BE2C (cell line): ENCODE results near the gene PARD3B.

Experiments used
- DNase-seq: peaks from one replicate; pipeline ENCODE4 v3.0.0-alpha.2; 2020
- H3K27me3 ChIP-seq: fragments of 250-450 bp; sonication (Bioruptor Pico); 2 replicates; pipeline ENCODE4 v1.5.1; 2020; ENCODE audit warnings: mild to moderate bottlenecking
- H3K36me3 ChIP-seq: fragments of 250-450 bp; sonication (Bioruptor Pico); 2 replicates; pipeline ENCODE4 v1.5.1; 2020; ENCODE audit warnings: mild to moderate bottlenecking
- H3K4me1 ChIP-seq: fragments of 250-450 bp; sonication (Bioruptor Pico); 2 replicates; pipeline ENCODE4 v1.5.1; 2020
- H3K4me3 ChIP-seq: 2 replicates; pipeline ENCODE4 v1.5.1; 2011; ENCODE audit warnings: low read depth, low read length
- H3K9me3 ChIP-seq: fragments of 250-450 bp; sonication (Bioruptor Pico); 2 replicates; pipeline ENCODE4 v1.5.1; 2020
- TF ChIP-seq, protein P1 (sequence below): IDR thresholded peaks from 2 replicates; pipeline ENCODE4 v1.5.1; 2012; ENCODE audit warnings: mild to moderate bottlenecking, low read depth, low read length

The PARD3B gene

DNA sequence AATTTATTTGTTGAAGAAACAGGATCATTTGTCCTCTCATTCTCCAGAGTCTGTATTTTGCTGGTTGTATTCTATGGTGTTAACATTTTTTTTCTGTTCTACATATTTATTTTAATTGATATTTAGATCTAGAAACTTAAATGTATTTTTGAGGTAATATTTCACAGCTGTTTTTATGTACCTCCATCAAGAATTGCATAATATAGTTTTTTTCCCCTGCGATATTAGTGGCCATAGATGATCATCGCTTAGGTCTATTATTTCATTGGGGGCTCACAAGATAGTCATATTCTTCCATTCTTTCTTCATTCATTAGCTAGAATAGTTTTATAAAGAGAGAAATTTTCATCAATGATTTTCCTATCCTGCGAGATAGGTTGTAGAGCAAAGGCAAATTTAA lies 89.3 kb downstream of the PARD3B start:
- H3K9me3 ChIP-seq = no peaks in the 10 kb centered on the region
- TF ChIP-seq, protein P1, sequence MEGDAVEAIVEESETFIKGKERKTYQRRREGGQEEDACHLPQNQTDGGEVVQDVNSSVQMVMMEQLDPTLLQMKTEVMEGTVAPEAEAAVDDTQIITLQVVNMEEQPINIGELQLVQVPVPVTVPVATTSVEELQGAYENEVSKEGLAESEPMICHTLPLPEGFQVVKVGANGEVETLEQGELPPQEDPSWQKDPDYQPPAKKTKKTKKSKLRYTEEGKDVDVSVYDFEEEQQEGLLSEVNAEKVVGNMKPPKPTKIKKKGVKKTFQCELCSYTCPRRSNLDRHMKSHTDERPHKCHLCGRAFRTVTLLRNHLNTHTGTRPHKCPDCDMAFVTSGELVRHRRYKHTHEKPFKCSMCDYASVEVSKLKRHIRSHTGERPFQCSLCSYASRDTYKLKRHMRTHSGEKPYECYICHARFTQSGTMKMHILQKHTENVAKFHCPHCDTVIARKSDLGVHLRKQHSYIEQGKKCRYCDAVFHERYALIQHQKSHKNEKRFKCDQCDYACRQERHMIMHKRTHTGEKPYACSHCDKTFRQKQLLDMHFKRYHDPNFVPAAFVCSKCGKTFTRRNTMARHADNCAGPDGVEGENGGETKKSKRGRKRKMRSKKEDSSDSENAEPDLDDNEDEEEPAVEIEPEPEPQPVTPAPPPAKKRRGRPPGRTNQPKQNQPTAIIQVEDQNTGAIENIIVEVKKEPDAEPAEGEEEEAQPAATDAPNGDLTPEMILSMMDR = no peak
- no peak for DNase-seq
- H3K4me3 ChIP-seq = no peak overlapping the region
- no peaks in the 10 kb centered on the region for H3K4me1 ChIP-seq
- H3K36me3 ChIP-seq = no peaks in the 10 kb centered on the region
- H3K27me3 ChIP-seq = no peaks in the 10 kb centered on the region

DNA sequence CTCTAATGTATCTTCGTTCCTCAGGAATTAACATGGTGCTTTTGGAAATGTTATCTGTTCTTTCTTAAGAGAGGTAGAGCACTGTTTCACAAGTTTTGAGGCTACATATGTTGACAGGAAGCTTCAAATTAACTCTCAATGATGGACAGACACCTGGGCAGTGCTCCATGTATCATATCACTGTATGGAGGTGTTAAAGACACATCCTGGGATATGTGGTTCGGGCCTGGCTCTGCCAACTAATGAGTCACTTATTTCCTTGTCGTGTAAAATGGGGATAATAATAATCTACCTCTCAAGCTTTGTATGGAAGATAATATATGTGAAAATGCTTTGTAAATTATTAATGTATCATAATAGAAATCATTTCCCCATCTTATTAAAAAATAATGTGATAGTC lies 90.2 kb downstream of the PARD3B start:
- H3K27me3 ChIP-seq = no peaks in the 10 kb centered on the region
- no peaks in the 10 kb centered on the region for H3K4me1 ChIP-seq
- TF ChIP-seq, protein P1 = no peak
- no peaks in the 10 kb centered on the region for H3K9me3 ChIP-seq
- no peak for DNase-seq
- no peak overlapping the region for H3K4me3 ChIP-seq
- no peaks in the 10 kb centered on the region for H3K36me3 ChIP-seq

DNA sequence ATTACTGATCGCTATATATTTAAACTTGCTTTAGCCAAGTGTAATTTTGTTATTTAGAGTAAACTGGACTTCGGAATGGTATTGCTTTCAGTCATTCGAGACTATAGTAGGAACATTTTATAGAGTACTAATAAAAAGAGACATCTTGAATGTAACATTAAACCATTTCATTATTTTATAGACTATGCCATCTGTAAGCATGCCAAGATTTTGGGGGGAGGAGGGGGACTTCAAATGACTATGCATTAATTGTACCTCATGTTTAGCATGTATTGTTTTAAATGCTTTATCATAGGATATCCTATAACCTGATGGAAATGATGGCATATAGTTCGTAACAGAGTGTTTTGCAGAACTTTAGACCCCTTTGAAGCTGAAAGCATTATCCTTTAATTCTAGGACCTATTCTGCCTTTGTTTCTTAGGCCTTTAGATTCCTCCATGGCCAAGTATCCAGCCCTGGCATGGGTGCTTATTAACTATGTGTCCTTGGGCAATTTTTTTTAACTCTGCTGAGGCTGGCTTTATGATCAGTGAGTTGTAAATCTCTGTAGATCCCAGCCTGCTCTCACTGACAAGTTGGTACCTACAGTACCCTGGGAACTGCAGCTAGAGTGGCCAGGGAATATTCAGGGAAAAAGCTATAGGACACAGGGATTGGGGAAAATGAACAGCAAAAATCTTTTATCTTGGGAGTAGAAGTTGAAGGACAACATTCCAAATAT lies 93.4 kb downstream of the PARD3B start:
- no peak for DNase-seq
- TF ChIP-seq, protein P1 = no peak
- Histone ChIP-seq H3K9me3 (no peaks in the 10 kb centered on the region), H3K27me3 (no peaks in the 10 kb centered on the region), H3K4me3 (no peak overlapping the region), H3K4me1 (no peaks in the 10 kb centered on the region), H3K36me3 (no peaks in the 10 kb centered on the region)

DNA sequence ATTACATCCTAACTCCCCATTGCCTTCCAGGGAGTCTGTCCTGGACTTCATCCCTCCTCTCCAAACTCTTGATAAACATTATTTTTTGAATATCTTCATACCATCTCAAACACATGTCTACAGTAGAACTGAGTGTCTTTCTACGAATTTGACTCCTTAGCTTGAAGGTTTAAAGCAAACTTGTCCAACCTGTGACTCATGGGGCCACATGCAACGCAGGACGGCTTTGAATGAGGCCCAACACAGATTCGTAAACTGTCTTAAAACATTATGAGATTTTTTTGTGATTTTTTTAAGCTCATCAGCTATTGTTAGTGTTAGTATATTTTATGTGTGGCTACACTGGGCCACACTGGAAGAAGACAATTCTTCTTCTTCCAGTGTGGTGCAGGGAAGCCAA lies 98.1 kb downstream of the PARD3B start:
- Histone ChIP-seq H3K4me3 (no peak overlapping the region), H3K27me3 (no peaks in the 10 kb centered on the region), H3K4me1 (no peaks in the 10 kb centered on the region), H3K36me3 (no peaks in the 10 kb centered on the region), H3K9me3 (no peaks in the 10 kb centered on the region)
- DNase-seq = no peak
- TF ChIP-seq, protein P1 = no peak

DNA sequence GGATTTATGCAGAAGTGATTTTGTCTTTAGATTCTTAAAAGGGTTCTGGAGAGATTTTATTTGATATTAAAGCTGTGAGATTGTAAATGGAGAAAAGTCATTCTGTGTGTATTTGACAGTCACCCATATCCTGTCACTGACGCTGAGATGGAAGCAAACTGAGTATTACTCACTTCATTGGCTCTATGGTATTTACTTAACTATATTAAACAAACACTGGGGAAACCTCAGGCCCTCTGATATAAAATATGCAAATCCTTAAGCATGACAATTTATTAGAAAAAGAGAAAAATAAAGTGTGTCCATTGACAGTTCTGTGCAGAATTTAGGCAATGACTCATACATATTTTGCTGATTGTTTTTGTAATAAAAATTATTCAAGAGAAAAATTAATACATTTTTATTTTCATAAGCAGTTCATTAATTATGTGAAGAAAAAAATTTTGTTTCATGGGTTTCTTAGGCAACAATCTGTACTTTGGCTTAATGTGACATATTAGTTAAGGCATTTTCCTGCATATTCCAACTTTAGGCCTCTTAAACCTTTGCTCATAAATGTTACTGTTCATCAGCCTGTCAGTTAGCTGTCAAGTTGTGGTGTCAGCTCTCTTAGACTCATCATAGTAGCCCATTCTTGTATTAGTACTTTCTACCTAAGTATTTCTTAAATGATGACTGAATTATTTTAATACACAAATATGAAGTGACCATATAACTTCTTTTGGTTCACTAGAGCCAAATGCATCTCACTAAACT lies 99.9 kb downstream of the PARD3B start:
- Histone ChIP-seq H3K9me3 (no peaks in the 10 kb centered on the region), H3K4me3 (no peak overlapping the region), H3K4me1 (no peaks in the 10 kb centered on the region), H3K27me3 (no peaks in the 10 kb centered on the region), H3K36me3 (no peaks in the 10 kb centered on the region)
- TF ChIP-seq, protein P1 = no peak
- DNase-seq = no peak

DNA sequence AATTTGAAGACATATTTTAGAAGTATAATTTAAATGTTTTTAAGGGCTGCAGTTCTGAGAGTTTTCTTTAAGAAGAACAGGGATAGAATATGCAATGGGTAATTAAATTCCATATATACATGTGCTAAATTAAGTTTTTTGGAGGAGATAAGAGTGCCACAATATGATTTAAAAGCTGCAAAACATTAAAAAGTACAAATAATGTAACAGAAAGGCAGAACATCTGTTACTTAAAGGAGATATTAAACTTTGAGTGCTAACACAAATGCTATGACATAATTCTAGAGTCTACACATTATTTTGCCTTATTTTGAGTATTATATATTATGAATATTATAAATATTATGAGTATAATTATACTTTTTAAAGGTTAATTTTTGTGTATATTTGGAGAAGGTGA lies 102.4 kb downstream of the PARD3B start:
- TF ChIP-seq, protein P1 = no peak
- H3K27me3 ChIP-seq = no peaks in the 10 kb centered on the region
- H3K4me3 ChIP-seq = no peak overlapping the region
- no peak for DNase-seq
- no peaks in the 10 kb centered on the region for H3K36me3 ChIP-seq
- no peaks in the 10 kb centered on the region for H3K9me3 ChIP-seq
- H3K4me1 ChIP-seq = no peaks in the 10 kb centered on the region
